Smooth muscle cell (in vitro differentiated cells): ENCODE results near the gene CTXN3. TPM values are rescaled to one million over a fixed set of nuclear protein-coding genes. Genes with fewer than 3 reads are reported as not detected.
"Not testable (repeated sequence)": the region's sequence is repeated elsewhere in the genome, so short reads cannot be mapped to it uniquely, and the experiment has no call there.

Experiments
- DNase-seq: peaks from one replicate; lab custom pipeline; 2025; ENCODE audit not compliant: unreplicated experiment; lab: John Stamatoyannopoulos, UW
- H2AFZ ChIP-seq: fragments of 200-600 bp; sonication (generic); 2 replicates; pipeline ENCODE4 v1.6.0; 2016; ENCODE audit warnings: antibody characterized with exemption, low read depth, mild to moderate bottlenecking
- H3F3A ChIP-seq: fragments of 200-600 bp; sonication (generic); 2 replicates; pipeline ENCODE4 v1.6.0; 2017; ENCODE audit warnings: antibody characterized with exemption, low read depth
- H3K27ac ChIP-seq: fragments of 200-600 bp; sonication (generic); 2 replicates; pipeline ENCODE4 v1.5.1; 2016; ENCODE audit warnings: low read depth, mild to moderate bottlenecking
- H3K27me3 ChIP-seq: fragments of 200-600 bp; sonication (generic); 2 replicates; pipeline ENCODE4 v1.6.1; 2016; ENCODE audit warnings: low read depth, mild to moderate bottlenecking
- H3K36me3 ChIP-seq: fragments of 200-600 bp; sonication (generic); 2 replicates; pipeline ENCODE4 v1.5.1; 2016; ENCODE audit warnings: low read depth
- H3K4me1 ChIP-seq: fragments of 200-600 bp; sonication (generic); 2 replicates; pipeline ENCODE4 v1.5.1; 2016; ENCODE audit warnings: low read depth
- H3K4me2 ChIP-seq: fragments of 200-600 bp; sonication (generic); 2 replicates; pipeline ENCODE4 v1.6.0; 2016; ENCODE audit warnings: mild to moderate bottlenecking
- H3K4me3 ChIP-seq: fragments of 200-600 bp; sonication (generic); 2 replicates; pipeline ENCODE4 v1.5.1; 2016; ENCODE audit warnings: mild to moderate bottlenecking
- H3K79me2 ChIP-seq: fragments of 200-600 bp; sonication (generic); 2 replicates; pipeline ENCODE4 v1.6.0; 2016; ENCODE audit warnings: low read depth, mild to moderate bottlenecking
- H3K9ac ChIP-seq: fragments of 200-600 bp; sonication (generic); 2 replicates; pipeline ENCODE4 v1.6.0; 2016; ENCODE audit warnings: low read depth
- H3K9me3 ChIP-seq: fragments of 200-600 bp; sonication (generic); replicated peaks from 2 replicates; pipeline ENCODE4 v1.5.1; 2016; ENCODE audit warnings: low read depth
- H4K20me1 ChIP-seq: fragments of 200-600 bp; sonication (generic); 2 replicates; pipeline ENCODE4 v1.6.0; 2016; ENCODE audit warnings: low read depth
- WGBS: methylation state at CpG from one replicate; pipeline ENCODE4 v1.1.7; 2016; ENCODE audit warnings: low lambda C conversion rate; 5-methylcytosine and 5-hydroxymethylcytosine counted together
- polyA plus RNA-seq: library from polyadenylated mRNA; unstranded; fragments of >200 nt; fragmentation: Nextera tagmentation; extraction: Ambion mirVana; gene quantifications from 2 replicates; pipeline ENCODE4 v1.2.1, GENCODE V29; 2016
- total RNA-seq: library from RNA; depleted of rRNA; stranded (reverse); fragments of >200 nt; gene quantifications from 2 replicates; pipeline ENCODE4 v1.2.3, GENCODE V29; 2014
- TF ChIP-seq, protein P1 (sequence below): fragments of 200-600 bp; sonication (generic); IDR thresholded peaks from 2 replicates; pipeline ENCODE4 v1.5.1; 2017; ENCODE audit warnings: borderline replicate concordance, mild to moderate bottlenecking, antibody characterized with exemption; ENCODE audit not compliant: insufficient read depth, poor library complexity, severe bottlenecking

CTXN3 gene
- total and polyA plus RNA-seq, 2 experiments from 2014 or later, result not detected

DNA sequence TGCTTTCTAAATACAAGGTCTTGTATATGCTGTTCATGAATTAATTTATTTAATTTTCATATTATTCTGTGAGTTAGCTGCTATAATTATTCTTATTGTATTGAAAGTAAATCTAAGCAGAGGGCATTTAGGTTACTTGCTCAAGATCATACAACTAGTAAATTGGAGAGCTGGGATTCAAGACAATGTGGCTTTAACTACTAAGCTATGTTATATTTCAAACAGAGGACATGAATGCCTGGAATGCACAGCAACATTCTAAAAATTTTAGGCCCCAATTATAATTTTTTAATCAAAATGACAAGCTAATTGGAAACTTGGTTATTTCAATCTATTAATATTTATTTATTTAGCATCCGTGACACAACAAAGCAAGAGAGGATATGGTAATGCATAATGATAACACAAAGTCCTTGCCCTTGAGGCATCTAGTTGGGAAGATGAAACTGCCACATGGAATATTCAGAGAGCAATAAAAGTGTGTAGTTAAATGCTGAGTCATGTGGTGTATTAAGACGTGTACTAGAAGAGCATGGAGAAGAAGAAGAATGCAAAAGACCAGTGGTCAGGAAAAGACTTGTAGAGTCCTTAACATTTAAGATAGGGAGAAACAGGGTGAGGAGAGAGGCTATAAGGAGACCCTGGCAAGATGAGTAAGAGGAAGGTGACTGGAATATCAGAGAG is 24.4 kb downstream of the CTXN3 start:
- no peaks in the 10 kb centered on the region for H3K4me1 ChIP-seq
- H3K27me3 ChIP-seq, result no peaks in the 10 kb centered on the region
- TF ChIP-seq, protein P1, sequence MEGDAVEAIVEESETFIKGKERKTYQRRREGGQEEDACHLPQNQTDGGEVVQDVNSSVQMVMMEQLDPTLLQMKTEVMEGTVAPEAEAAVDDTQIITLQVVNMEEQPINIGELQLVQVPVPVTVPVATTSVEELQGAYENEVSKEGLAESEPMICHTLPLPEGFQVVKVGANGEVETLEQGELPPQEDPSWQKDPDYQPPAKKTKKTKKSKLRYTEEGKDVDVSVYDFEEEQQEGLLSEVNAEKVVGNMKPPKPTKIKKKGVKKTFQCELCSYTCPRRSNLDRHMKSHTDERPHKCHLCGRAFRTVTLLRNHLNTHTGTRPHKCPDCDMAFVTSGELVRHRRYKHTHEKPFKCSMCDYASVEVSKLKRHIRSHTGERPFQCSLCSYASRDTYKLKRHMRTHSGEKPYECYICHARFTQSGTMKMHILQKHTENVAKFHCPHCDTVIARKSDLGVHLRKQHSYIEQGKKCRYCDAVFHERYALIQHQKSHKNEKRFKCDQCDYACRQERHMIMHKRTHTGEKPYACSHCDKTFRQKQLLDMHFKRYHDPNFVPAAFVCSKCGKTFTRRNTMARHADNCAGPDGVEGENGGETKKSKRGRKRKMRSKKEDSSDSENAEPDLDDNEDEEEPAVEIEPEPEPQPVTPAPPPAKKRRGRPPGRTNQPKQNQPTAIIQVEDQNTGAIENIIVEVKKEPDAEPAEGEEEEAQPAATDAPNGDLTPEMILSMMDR, result no peak
- no peaks in the 10 kb centered on the region for H3K9me3 ChIP-seq
- no peak overlapping the region for H3K27ac ChIP-seq
- no peaks in the 10 kb centered on the region for H3F3A ChIP-seq
- no peak for DNase-seq
- peak overlapping the region; percentile 39 for H3K4me2 ChIP-seq
- H3K36me3 ChIP-seq, result no peaks in the 10 kb centered on the region
- 24% methylated on average over 2 of the region's 2 CpGs for WGBS
- H2AFZ ChIP-seq, result no peak overlapping the region
- H3K79me2 ChIP-seq, result no peaks in the 10 kb centered on the region
- no peaks in the 10 kb centered on the region for H4K20me1 ChIP-seq
- no peak overlapping the region for H3K9ac ChIP-seq
- H3K4me3 ChIP-seq, result no peak overlapping the region

DNA sequence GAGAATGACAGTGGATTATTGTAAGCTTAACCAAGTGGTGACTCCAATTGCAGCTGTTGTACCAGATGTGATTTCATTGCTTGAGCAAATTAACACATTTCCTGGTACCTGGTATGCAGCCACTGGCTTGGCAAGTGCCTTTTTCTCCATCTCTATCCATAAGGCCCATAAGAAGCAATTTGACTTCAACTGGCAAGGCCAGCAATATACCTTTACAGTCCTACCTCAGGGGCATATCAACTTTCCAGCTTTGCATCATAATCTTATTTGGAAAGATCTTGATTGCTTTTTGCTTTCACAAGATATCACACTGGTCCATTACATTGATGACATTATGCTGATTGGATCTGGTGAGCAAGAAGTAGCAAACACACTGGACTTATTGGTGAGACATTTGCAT is 28.1 kb downstream of the CTXN3 start:
- not testable (repeated sequence) for H2AFZ ChIP-seq, H3K79me2 ChIP-seq, DNase-seq, H3F3A ChIP-seq, H3K9me3 ChIP-seq, H3K27ac ChIP-seq, H4K20me1 ChIP-seq, H3K4me2 ChIP-seq, H3K9ac ChIP-seq, H3K4me1 ChIP-seq, H3K27me3 ChIP-seq, H3K36me3 ChIP-seq, H3K4me3 ChIP-seq

DNA sequence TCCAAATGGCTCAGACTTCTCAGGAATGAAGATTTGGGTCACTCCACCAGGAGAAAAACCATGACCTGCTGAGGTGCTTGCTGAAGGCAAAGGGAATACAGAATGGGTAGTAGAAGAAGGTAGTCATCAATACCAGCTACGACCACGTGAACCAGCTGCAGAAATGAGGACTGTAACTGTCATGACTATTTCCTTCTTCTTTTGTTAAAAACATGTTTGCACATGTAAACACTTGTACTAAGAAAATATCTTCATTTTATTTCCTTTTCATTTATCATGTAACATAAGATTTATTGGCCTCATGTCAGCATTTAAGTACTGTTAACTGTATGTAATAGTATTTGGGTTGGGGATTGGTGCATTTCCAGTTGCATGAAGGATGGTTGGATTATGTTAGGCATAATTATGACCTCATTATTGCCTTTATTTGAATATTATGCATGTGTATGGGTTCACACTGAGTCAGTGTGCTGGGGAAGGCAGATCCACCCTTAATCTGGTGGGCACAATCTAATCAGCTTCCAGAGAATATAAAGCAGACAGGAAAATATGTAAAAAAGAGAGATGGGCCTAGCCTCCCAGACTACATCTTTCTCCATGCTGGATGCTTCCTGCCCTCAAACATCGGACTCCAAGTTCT is 30.9 kb downstream of the CTXN3 start:
- not testable (repeated sequence) for H3K4me3 ChIP-seq, H3K4me2 ChIP-seq, H2AFZ ChIP-seq, DNase-seq, H3K4me1 ChIP-seq, H3K36me3 ChIP-seq, H3F3A ChIP-seq, H3K27me3 ChIP-seq, H3K79me2 ChIP-seq, H3K9ac ChIP-seq, H3K9me3 ChIP-seq, H4K20me1 ChIP-seq, H3K27ac ChIP-seq
- 81% methylated on average over 3 of the region's 3 CpGs for WGBS

DNA sequence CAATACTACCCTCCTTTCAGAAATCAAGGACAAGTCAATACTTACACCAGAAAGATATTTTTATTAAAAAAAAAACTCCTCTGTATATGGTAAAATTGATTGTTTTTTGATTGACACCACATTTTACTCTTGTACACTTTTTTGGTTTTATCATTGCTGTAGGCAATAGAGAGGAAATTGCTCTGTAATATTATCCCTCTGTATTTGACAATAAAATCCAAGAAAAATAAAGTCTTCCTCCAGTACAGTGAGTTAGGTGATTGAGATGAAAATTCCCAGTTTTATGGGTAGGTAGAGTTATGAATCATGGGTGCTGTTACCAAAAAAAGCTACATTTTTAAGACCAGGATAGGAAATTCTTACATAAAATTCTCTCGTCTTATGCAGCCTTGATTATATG is 31.7 kb downstream of the CTXN3 start:
- H3K4me1 ChIP-seq, result no peaks in the 10 kb centered on the region
- H4K20me1 ChIP-seq, result no peaks in the 10 kb centered on the region
- 95% methylated on average over 1 of the region's 1 CpG for WGBS
- H3K36me3 ChIP-seq, result no peaks in the 10 kb centered on the region
- no peak overlapping the region for H3K27ac ChIP-seq
- TF ChIP-seq, protein P1, result no peak
- no peak overlapping the region for H3K4me3 ChIP-seq
- H3K4me2 ChIP-seq, result no peak overlapping the region
- no peaks in the 10 kb centered on the region for H3F3A ChIP-seq
- H3K79me2 ChIP-seq, result no peaks in the 10 kb centered on the region
- no peak for DNase-seq
- no peak overlapping the region for H2AFZ ChIP-seq
- H3K9ac ChIP-seq, result no peak overlapping the region
- H3K27me3 ChIP-seq, result no peaks in the 10 kb centered on the region
- H3K9me3 ChIP-seq, result no peaks in the 10 kb centered on the region
